Lung (tissue), 12 donors: ENCODE data around the gene RARG. TPM values are rescaled to one million over a fixed set of nuclear protein-coding genes. Genes with fewer than 3 reads are reported as not detected.
A peak's percentile ranks its signal among the peaks of the same experiment; 100 is the strongest.

Source experiments
- ATAC-seq: fragments of 200-7000 bp; cut with Tn5 transposase; one replicate; pipeline ENCODE4 v1.9.1; 2020; ENCODE audit warnings: moderate number of reproducible peaks; ENCODE audit not compliant: insufficient read depth, low FRiP score
- DNase-seq, 3 donors: peaks; one replicate each; pipeline ENCODE4 v3.0.0-alpha.2; 2013 to 2017
- H3K27ac ChIP-seq, 2 donors: one replicate each; pipeline ENCODE4 v1.5.1; 2013; ENCODE audit warnings: mild to moderate bottlenecking in 2 of 2, moderate library complexity in 2 of 2, control low read depth in 1 of 2, inconsistent platforms in 1 of 2, low read depth in 1 of 2, low read length in 1 of 2
- H3K27me3 ChIP-seq, 3 donors: one replicate each; pipeline ENCODE4 v1.5.1; 2013; ENCODE audit warnings: low read length in 2 of 3; ENCODE audit not compliant: control insufficient read depth in 3 of 3, insufficient read depth in 3 of 3
- H3K36me3 ChIP-seq, 4 donors: one replicate each; pipeline ENCODE4 v1.5.1; 2013; ENCODE audit warnings: low read length in 4 of 4, mild to moderate bottlenecking in 1 of 4, moderate library complexity in 1 of 4; ENCODE audit not compliant: control insufficient read depth in 4 of 4, insufficient read depth in 4 of 4
- H3K4me1 ChIP-seq, 5 donors: one replicate each; pipeline ENCODE4 v1.5.1; 2013; ENCODE audit warnings: low read length in 5 of 5, mild to moderate bottlenecking in 2 of 5, moderate library complexity in 1 of 5; ENCODE audit not compliant: control insufficient read depth in 5 of 5, insufficient read depth in 5 of 5
- H3K4me3 ChIP-seq: one replicate; pipeline ENCODE4 v1.5.1; 2013; ENCODE audit warnings: mild to moderate bottlenecking, control low read depth, moderate library complexity
- H3K9ac ChIP-seq, 2 donors: one replicate each; pipeline ENCODE4 v1.5.1; 2013; ENCODE audit warnings: low read length in 2 of 2, control low read depth in 1 of 2; ENCODE audit not compliant: insufficient read depth in 1 of 2
- H3K9me3 ChIP-seq, 4 donors: one replicate each; pipeline ENCODE4 v1.5.1; 2013; ENCODE audit warnings: low read length in 3 of 4, mild to moderate bottlenecking in 1 of 4, moderate library complexity in 1 of 4; ENCODE audit not compliant: control insufficient read depth in 4 of 4, insufficient read depth in 3 of 4
- WGBS, 2 donors: extraction: QIAGEN DNeasy Blood & Tissue Kit; methylation state at CpG; one replicate each; pipeline ENCODE4 v1.1.7; 2013; 5-methylcytosine and 5-hydroxymethylcytosine counted together
- polyA plus RNA-seq, 2 donors: library from polyadenylated mRNA; stranded (reverse); fragments of 200-250 nt; gene quantifications; one replicate each; pipeline ENCODE4 v1.2.1, GENCODE V29; 2013
- total RNA-seq, 2 donors: library from RNA; depleted of rRNA in 1 of 2; stranded (reverse); fragments of >200 nt in 1 of 2; gene quantifications; one replicate each; pipeline ENCODE4 v1.2.1, GENCODE V29; 2014 to 2021
- TF ChIP-seq, protein P1 (sequence below): IDR thresholded peaks from 2 replicates; pipeline ENCODE4 v1.5.1; 2012; ENCODE audit warnings: mild to moderate bottlenecking; ENCODE audit errors: control extremely low read depth, extremely low read depth
- donor health status: control.
- donor health status: control.
- donor health status: Bipolar disorder and iron deficiency.
- donor health status: healthy.
- donor health status: DM: yes; HTN: yes; CAD: no.

The RARG gene
- total and polyA plus RNA-seq, 4 donors, result 12.0 to 29.7 (median 21.0) TPM

DNA sequence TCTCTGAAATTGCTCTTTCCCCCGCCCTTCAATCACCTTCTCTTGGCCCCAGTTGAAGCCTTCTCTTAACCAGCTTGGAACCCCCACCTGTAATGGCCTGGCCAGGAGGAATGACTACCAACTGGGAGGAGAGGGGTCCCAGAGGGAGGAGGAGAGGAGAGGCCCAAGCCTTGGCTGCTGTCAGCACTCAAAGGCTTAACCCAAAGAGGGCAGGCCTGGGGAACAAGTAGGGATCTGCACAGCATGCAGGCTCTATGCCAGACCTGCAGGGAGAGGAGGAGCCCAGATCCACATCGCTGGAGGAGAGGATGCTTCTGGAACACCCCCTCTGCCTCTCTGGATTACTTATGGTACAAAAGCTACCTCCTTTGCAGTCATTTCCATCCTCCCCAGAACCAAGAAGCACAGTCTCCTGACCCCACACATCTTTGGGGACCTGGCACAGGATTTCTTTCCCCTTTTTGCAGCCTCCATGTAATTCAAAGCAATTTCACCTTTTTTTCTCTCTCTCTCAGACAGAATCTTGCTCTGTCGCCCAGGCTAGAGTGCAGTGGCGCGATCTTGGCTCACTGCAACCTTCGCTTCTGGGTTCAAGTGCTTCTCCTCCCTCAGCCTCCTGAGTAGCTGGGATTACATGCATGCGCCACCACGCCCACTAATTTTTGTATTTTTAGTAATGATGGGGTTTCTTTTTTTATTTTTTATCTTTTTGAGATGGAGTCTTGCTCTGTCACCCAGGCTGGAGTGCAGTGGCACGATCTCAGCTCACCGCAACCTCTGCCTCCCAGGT, 6.2 kb downstream of the RARG start:
- H3K27me3 ChIP-seq, result no peaks in the 10 kb centered on the region
- ATAC-seq (no peak), DNase-seq (peak in 1 of 3 donors; percentile 21)
- no peaks in the 10 kb centered on the region for H3K9me3 ChIP-seq
- no peak overlapping the region for H3K27ac ChIP-seq
- H3K36me3 ChIP-seq, result peaks cover 0 to 7% (median 3%) of the 10 kb centered on the region in 4 donors
- H3K9ac ChIP-seq, result peak overlapping the region in 1 of 2 donors; percentile 32
- WGBS, 2 donors, result 87 to 95% methylated on average over 10 of the region's 10 CpGs
- peaks cover 0 to 59% (median 30%) of the 10 kb centered on the region in 5 donors for H3K4me1 ChIP-seq
- TF ChIP-seq, protein P1, sequence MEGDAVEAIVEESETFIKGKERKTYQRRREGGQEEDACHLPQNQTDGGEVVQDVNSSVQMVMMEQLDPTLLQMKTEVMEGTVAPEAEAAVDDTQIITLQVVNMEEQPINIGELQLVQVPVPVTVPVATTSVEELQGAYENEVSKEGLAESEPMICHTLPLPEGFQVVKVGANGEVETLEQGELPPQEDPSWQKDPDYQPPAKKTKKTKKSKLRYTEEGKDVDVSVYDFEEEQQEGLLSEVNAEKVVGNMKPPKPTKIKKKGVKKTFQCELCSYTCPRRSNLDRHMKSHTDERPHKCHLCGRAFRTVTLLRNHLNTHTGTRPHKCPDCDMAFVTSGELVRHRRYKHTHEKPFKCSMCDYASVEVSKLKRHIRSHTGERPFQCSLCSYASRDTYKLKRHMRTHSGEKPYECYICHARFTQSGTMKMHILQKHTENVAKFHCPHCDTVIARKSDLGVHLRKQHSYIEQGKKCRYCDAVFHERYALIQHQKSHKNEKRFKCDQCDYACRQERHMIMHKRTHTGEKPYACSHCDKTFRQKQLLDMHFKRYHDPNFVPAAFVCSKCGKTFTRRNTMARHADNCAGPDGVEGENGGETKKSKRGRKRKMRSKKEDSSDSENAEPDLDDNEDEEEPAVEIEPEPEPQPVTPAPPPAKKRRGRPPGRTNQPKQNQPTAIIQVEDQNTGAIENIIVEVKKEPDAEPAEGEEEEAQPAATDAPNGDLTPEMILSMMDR, result no peak
- no peak overlapping the region for H3K4me3 ChIP-seq

DNA sequence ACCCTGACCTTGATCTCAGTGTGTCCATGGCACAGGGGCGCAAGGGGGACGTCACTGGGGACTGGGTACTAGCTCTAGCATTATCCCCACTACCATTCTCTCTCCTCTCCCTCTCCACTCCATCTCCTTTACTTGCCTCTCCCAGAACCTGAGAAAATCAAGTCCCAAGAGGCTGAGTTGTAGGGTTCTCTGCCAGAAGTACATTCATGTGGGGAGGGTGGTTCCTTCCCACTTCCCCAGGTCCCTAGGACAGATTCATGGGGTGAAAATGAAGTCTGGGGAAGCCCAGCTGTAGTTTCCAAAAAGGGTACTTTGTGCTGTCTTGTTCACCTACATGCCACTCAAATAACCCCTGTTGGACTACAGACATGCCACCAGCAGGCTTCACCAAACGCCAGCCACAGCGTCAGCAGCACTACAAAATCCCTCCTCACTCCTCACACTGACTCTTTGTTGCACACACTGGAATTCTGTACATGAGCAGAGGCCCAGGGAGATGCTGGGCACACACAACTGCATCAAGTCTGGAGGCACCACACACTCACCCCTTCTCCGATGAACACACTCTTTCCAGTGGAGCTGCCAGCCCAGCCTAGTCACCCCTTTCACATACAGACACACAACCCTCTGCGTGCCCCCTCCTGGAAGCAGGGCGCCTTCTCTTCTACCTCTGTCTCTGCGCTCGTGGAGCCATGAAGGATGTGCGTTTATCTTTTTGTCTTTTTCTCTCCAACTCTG, 6.9 kb downstream of the RARG start:
- peak overlapping the region in 1 of 2 donors; percentile 32 for H3K9ac ChIP-seq
- H3K27ac ChIP-seq, result peak overlapping the region in 1 of 2 donors; percentile 15
- ATAC-seq (no peak), DNase-seq (peak in 1 of 3 donors; percentile 34)
- TF ChIP-seq, protein P1, result no peak
- no peak overlapping the region for H3K4me3 ChIP-seq
- WGBS, 2 donors, result 86 to 89% methylated on average over 10 of the region's 10 CpGs
- H3K9me3 ChIP-seq, result no peaks in the 10 kb centered on the region
- H3K36me3 ChIP-seq, result peaks cover 0 to 7% (median 3%) of the 10 kb centered on the region in 4 donors
- H3K4me1 ChIP-seq, result peaks cover 0 to 56% (median 31%) of the 10 kb centered on the region in 5 donors
- H3K27me3 ChIP-seq, result no peaks in the 10 kb centered on the region

DNA sequence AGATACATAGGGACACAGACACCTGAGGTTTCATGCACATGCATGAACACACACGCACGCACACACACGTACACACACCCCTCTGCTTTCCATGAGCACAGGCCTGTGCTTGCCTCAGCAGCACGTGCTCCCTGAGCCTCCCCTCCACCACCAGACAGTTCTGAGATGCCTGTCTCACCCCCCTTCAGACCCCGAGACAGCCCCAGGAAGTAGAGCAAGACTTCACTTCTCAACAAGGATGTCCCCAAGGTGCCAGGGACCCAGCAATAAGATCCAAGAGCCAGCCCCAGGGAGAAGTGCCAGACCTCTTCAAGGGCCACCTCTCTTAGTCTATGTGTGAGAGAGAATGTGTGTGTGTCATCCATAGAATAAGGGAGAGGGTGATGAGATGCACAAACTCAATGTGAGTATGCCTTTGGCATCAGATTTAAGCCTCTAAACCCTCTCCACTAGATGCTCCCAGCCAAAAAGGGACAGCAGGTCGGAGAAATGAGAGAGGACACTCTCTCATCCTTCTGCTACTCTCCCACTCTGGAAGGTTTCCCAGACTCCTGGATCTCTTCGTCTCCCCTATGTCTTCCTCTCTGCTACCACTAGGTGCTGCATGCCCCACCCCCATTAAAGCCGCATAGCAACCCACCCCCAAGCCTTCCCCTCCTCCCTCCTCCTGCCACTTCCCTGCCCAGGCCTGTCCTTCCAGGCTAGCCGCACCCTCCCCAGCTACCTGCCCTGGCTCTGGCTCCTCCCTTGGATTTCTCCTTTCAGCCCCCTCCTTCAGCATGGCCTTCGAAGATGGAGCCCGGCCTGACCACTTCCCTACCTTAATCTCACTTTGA, 7.7 kb downstream of the RARG start:
- no peaks in the 10 kb centered on the region for H3K9me3 ChIP-seq
- no peak overlapping the region for H3K4me3 ChIP-seq
- ATAC-seq, result no peak
- H3K27me3 ChIP-seq, result no peaks in the 10 kb centered on the region
- TF ChIP-seq, protein P1, result no peak
- WGBS, 2 donors, result 58 to 63% methylated on average over 11 of the region's 11 CpGs
- DNase-seq, result peak; percentile 34 to 57 (median 50)
- H3K27ac ChIP-seq, result peak overlapping the region in 1 of 2 donors; percentile 71
- peaks cover 0 to 49% (median 31%) of the 10 kb centered on the region in 5 donors for H3K4me1 ChIP-seq
- H3K9ac ChIP-seq, result peak overlapping the region in 1 of 2 donors; percentile 43
- peaks cover 0 to 7% (median 3%) of the 10 kb centered on the region in 4 donors for H3K36me3 ChIP-seq
